ENCODE results near the gene TACC2.
A peak's percentile ranks its signal among the peaks of the same experiment; 100 is the strongest.
"Not testable (repeated sequence)": the region's sequence is repeated elsewhere in the genome, so short reads cannot be mapped to it uniquely, and the experiment has no call there.

Gene TACC2, protein sequence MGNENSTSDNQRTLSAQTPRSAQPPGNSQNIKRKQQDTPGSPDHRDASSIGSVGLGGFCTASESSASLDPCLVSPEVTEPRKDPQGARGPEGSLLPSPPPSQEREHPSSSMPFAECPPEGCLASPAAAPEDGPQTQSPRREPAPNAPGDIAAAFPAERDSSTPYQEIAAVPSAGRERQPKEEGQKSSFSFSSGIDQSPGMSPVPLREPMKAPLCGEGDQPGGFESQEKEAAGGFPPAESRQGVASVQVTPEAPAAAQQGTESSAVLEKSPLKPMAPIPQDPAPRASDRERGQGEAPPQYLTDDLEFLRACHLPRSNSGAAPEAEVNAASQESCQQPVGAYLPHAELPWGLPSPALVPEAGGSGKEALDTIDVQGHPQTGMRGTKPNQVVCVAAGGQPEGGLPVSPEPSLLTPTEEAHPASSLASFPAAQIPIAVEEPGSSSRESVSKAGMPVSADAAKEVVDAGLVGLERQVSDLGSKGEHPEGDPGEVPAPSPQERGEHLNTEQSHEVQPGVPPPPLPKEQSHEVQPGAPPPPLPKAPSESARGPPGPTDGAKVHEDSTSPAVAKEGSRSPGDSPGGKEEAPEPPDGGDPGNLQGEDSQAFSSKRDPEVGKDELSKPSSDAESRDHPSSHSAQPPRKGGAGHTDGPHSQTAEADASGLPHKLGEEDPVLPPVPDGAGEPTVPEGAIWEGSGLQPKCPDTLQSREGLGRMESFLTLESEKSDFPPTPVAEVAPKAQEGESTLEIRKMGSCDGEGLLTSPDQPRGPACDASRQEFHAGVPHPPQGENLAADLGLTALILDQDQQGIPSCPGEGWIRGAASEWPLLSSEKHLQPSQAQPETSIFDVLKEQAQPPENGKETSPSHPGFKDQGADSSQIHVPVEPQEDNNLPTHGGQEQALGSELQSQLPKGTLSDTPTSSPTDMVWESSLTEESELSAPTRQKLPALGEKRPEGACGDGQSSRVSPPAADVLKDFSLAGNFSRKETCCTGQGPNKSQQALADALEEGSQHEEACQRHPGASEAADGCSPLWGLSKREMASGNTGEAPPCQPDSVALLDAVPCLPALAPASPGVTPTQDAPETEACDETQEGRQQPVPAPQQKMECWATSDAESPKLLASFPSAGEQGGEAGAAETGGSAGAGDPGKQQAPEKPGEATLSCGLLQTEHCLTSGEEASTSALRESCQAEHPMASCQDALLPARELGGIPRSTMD (N-terminal part only)

DNA sequence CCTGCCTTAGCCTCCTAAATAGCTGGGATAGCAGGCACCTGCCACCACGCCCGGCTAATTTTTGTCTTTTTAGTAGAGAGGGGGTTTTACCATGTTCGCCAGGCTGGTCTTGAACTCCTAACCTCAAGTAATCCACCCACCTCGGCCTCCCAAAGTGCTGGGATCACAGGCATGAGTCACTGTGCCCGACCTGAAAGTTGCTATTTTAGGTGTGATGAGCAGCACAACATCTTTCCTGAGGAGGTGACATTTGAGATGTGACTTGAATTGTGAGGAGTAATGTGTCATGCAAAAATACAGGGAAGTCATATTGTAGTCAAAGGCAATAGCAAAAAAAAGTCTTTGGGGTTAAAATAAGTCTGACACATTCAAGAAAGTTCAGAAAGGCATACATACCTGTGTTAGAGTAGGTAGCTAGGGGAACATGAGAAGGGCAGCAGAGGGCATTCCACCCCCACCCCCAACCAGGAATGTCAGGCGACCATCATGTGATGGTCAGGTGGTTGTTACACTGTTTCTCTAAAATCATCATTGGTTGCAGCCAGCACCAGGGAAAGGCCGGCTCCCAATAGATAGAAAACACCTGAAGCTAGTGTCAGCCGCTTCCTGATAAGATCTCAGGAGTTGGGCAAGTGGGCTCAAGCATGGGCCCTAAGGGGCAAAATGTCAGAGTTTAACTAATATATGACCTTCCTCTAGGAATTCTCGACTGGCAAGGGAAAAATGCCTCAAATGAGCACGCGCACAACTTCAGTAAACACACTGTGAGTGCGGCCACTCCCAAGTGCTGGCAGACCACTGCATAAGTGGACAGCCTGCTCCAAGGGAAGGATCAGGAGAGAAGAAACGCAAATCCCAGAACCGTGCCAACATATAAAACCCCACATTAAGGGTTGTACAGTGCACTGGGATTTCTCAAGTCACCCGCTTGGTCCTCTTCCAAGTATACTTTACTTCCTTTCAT is at the start of gene TACC2:
TACC2 (plus strand) TSS at position 803 of the 964 bp plus-strand sequence. CDS start 32,819 bp downstream, outside the sequence.
- no peak for DNase-seq (ENCODE audit: low read depth)

DNA sequence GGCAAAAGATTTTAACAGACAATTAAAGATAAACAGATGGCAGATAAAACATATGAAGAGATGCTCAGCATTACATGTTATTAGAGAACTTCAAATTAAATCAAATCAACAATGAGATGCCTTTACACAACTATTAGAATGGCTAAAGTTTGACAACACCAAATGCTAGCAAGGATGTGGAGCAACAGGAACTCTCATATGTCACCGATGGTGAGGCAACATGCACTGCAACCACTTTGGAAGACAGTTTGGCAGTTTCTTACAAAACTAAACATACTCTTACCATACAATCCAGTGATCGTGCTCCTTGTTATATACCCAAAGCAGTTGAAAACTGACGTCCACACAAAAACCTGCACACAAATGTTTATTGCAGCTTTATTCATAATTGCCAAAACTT is 47.4 kb upstream of the TACC2 start:
- DNase-seq (ENCODE audit: low read depth), result no peak

- DNase-seq (ENCODE audit: low read depth), result peak; percentile 91
These were observed 46.1 kb upstream of the TACC2 start for GRCh38 chr10:121942749-121943416.

GRCh38 chr10:121947343-121948330 is 41.3 kb upstream of the TACC2 start:
- DNase-seq (ENCODE audit: low read depth), result no peak

GRCh38 chr10:121949049-121949448 is 39.9 kb upstream of the TACC2 start:
- no peak for DNase-seq (ENCODE audit: low read depth)

GRCh38 chr10:121949451-121949850 is 39.5 kb upstream of the TACC2 start:
- no peak for DNase-seq (ENCODE audit: low read depth)

DNA sequence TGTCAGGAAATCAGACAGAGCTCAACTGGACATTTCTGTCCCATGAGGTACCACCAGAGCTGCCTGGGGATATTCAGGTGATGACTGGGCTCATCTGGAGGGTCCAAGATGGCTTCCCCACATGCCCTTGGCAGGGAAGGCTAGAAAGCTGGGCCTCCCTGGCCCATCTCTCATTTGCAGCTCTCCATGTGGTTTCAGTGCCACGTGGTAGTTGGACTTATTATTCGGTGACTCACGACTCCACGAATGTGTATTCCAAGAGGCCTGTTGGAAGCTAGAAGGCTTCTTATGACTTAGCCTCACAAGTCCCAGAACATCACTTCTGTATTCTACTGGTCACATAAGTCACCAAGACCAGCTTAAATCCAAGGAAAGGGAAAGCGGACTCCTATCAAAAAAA is 36.7 kb upstream of the TACC2 start:
- peak; percentile 57 for DNase-seq (ENCODE audit: low read depth)

- no peak for DNase-seq (ENCODE audit: low read depth)
These were observed 32.6 kb upstream of the TACC2 start for GRCh38 chr10:121956111-121957061.

DNA sequence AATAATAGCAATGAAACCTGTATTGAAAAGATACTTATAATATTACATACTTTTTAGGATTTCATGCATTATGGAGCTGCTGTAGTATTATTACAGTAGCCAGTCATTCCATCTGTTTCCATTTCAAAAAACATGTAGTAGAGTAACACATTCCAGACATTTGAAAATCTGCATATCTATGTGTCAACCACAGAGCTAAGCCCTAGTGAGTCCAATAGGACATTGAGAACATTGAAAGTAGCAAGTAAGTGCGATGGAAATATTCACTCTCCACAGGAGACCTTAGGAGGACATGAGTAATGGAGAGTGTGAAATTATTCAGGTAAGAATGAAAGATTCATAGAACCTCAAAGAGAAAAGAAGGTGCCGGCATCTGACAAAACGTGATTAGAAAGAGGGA is 29.3 kb upstream of the TACC2 start:
- DNase-seq (ENCODE audit: low read depth), result no peak

DNA sequence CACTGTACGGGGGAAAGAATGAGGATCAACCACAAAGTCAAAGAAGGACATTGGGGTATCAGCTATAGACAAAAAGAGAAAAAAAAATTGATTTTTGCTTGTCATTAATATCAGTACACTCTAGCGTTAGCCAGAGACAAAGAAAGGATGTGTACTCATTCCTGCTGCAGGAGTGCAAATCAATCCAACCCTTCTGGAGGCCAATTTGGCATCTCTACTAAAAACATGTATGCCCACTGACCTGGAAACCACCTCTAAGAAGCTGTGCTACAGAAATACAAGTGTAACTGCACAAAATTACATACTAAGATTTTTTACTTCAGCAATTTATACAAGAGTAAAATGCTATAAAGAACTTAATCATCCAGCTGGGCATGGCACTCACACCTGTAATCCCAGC is 27.5 kb upstream of the TACC2 start:
- no peak for DNase-seq (ENCODE audit: low read depth)

GRCh38 chr10:121965996-121966395 is 23.0 kb upstream of the TACC2 start:
- DNase-seq (ENCODE audit: low read depth), result no peak

DNA sequence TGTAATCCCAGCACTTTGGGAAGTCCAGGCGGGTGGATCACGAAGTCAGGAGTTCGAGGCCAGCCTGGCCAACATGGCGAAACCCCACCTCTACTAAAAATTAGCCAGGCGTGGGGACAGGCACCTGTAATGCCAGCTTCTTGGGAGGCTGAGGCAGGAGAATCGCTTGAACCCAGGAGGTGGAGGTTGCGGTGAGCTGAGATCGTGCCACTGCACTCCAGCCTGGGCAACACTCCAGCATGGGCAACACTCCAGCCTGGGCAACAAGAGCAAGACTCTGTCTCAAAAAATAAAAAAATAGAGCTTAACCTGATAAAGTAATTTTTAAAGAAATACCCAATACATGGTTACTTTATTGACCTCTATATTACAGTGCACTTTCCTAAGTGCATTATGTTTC is 19.9 kb upstream of the TACC2 start:
- DNase-seq (ENCODE audit: low read depth), result not testable (repeated sequence)

DNA sequence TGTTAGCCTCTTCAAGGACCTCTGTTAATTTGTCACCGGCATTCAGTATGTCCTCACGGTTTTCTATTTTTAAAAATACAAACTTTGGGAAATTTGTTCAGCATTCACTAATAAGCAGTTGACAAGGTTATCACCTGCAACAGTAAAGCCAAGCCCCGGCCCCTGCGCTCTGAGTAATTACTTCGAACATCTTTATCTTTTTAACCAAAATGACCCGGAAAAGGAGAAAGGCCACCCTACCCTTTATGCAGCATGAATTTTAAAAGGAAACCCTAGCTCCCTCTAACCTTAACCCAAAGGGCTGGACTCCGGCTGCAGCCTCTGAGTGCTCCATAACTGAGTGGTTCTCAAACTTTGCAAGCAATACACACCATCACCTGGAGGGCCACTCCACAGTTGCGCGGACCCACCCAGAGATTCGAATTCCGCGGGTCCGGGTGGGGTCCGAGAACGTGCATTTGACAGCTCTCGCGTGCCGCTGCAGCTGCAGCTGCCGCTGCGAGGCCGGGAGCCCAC is 14.9 kb upstream of the TACC2 start:
- DNase-seq (ENCODE audit: low read depth), result no peak

GRCh38 chr10:121974535-121975294 is 14.2 kb upstream of the TACC2 start, which contains the start of gene NSMCE4A:
Gene NSMCE4A, minus strand, starts transcription at chr10:121975217. Its CDS starts 52 bp downstream, at chr10:121975165.
- peak; percentile 74 for DNase-seq (ENCODE audit: low read depth)

DNA sequence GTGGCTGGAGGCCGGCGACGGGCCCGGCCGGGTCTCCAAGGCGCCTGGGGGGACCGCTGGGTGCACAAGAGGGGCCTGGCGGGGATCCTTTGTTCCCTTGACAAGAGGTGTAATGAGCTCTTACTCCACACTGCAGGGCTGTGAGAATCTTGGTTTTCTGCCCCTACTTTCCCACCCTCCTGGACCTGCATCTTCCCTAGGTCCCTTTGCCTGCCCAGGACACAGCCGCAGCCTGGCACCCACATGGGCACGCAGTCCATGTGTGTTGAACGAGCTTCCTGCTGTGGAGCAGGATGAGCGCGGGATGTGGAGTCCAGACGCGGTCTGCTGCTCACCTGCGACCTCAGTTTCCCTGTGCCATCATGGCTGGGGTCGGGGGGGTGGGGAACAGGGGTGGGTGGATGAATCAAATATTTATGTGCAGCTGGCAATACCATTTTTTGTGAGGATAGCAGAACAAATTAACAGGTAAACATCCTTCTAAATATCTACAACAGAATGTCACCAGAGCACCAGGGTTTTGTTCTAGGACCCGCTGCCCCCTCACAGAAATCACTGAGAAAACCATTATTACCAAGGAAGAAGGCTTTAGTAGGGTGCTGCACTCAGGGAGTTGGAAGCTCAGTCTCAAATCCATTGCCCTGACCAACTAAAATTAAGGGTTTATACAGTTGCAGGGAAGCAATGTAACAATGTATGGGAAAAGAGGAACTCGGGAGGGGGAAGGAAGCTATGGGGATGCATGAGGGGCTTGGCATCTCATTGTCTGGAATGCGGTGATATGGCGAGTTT is 13.5 kb upstream of the TACC2 start:
- no peak for DNase-seq (ENCODE audit: low read depth)

DNA sequence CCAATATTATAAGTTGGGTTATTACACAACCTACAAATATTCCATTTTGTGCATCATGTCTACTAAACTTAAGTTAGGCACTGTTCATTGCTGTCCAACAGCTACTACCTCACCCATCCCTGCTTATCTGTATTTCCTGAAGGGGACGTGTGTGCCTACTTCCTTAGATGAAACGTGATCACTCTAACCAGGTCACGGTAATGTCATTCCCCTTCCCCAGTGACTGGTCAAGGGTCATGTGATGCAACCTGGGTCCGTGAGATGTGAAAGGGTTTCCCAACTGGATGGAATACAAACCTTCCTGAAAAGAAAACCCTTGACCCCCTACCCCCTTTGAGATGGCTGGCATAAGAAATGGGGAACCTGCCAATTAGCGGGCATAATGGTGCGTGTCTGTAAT is 12.4 kb upstream of the TACC2 start:
- DNase-seq (ENCODE audit: low read depth), result no peak
